Ramos (cell line): ENCODE measurements around the gene CDH6.

Source experiments
- in situ Hi-C: fragments of 300-500 bp; cut with MboI; formaldehyde crosslinking; loops from one replicate; pipeline ENCODE4 v1.14.3; 2022; ENCODE audit warnings: low sequenced_read_pairs; ENCODE audit not compliant: unreplicated experiment

The CDH6 gene

GRCh38 chr5:31196309-31196708 is 2.8 kb downstream of the CDH6 start:
- in situ Hi-C loops, result no loop called here

GRCh38 chr5:31197183-31197582 is 3.7 kb downstream of the CDH6 start:
- in situ Hi-C loops, result no loop called here

- in situ Hi-C loops, result no loop called here
Measured at GRCh38 chr5:31204958-31205357, 11.5 kb downstream of the CDH6 start.

GRCh38 chr5:31208043-31208442 is 14.6 kb downstream of the CDH6 start:
- in situ Hi-C loops, result no loop called here

GRCh38 chr5:31209334-31209733 is 15.8 kb downstream of the CDH6 start:
- in situ Hi-C loops, result no loop called here

- in situ Hi-C loops, result no loop called here
Measured at GRCh38 chr5:31211098-31211497, 17.6 kb downstream of the CDH6 start.

GRCh38 chr5:31213257-31213656 is 19.8 kb downstream of the CDH6 start:
- in situ Hi-C loops, result no loop called here

GRCh38 chr5:31213705-31214121 is 20.2 kb downstream of the CDH6 start:
- in situ Hi-C loops, result no loop called here

GRCh38 chr5:31214229-31214628 is 20.7 kb downstream of the CDH6 start:
- in situ Hi-C loops, result no loop called here

- in situ Hi-C loops, result no loop called here
Measured at GRCh38 chr5:31215236-31215635, 21.8 kb downstream of the CDH6 start.

GRCh38 chr5:31217446-31217845 is 24.0 kb downstream of the CDH6 start:
- in situ Hi-C loops, result no loop called here

GRCh38 chr5:31218978-31219377 is 25.5 kb downstream of the CDH6 start:
- in situ Hi-C loops, result no loop called here

- in situ Hi-C loops, result no loop called here
Measured at GRCh38 chr5:31221001-31221400, 27.5 kb downstream of the CDH6 start.

- in situ Hi-C loops, result no loop called here
Measured at GRCh38 chr5:31225118-31225517, 31.6 kb downstream of the CDH6 start.

GRCh38 chr5:31225613-31226012 is 32.1 kb downstream of the CDH6 start:
- in situ Hi-C loops, result no loop called here

GRCh38 chr5:31226651-31227050 is 33.2 kb downstream of the CDH6 start:
- in situ Hi-C loops, result no loop called here

- in situ Hi-C loops, result no loop called here
Measured at GRCh38 chr5:31229266-31229665, 35.8 kb downstream of the CDH6 start.

- in situ Hi-C loops, result no loop called here
Measured at GRCh38 chr5:31231177-31231838, 37.8 kb downstream of the CDH6 start.

- in situ Hi-C loops, result no loop called here
Measured at GRCh38 chr5:31232273-31232888, 38.9 kb downstream of the CDH6 start.

GRCh38 chr5:31235381-31235780 is 41.9 kb downstream of the CDH6 start:
- in situ Hi-C loops, result no loop called here

- in situ Hi-C loops, result no loop called here
Measured at GRCh38 chr5:31236339-31236738, 42.9 kb downstream of the CDH6 start.

- in situ Hi-C loops, result no loop called here
Measured at GRCh38 chr5:31237174-31237573, 43.7 kb downstream of the CDH6 start.
